Mesothelial cell of epicardium (in vitro differentiated cells): Measurements from ENCODE around the gene KLK6. TPM values are rescaled to one million over a fixed set of nuclear protein-coding genes. Genes with fewer than 3 reads are reported as not detected.

Experiments used
- DNase-seq, 2 experiments: peaks; one replicate each; pipeline ENCODE4 v3.0.0; 2021; ENCODE audit warnings: low spot score in 2 of 2; ENCODE audit not compliant: unreplicated experiment in 2 of 2
- H3K27ac Mint-ChIP-seq: 2 replicates; pipeline ENCODE4 v1.8.0; 2021; ENCODE audit warnings: mixed read lengths
- H3K27me3 Mint-ChIP-seq: 2 replicates; pipeline ENCODE4 v1.8.0; 2021; ENCODE audit warnings: low read depth, mixed read lengths
- H3K36me3 Mint-ChIP-seq: 2 replicates; pipeline ENCODE4 v1.8.0; 2021; ENCODE audit warnings: mixed read lengths
- H3K4me1 Mint-ChIP-seq: 2 replicates; pipeline ENCODE4 v1.8.0; 2021; ENCODE audit warnings: mixed read lengths
- H3K4me3 Mint-ChIP-seq: 2 replicates; pipeline ENCODE4 v1.8.0; 2021; ENCODE audit warnings: mild to moderate bottlenecking, moderate library complexity, mixed read lengths
- H3K9me3 Mint-ChIP-seq: 2 replicates; pipeline ENCODE4 v1.8.0; 2021; ENCODE audit warnings: mixed read lengths
- total RNA-seq: library from RNA; stranded (reverse); gene quantifications from 3 replicates; pipeline ENCODE4 v1.2.1, GENCODE V29; 2021
- TF ChIP-seq, protein P1 (sequence below): fragments of 200-600 bp; sonication (generic); IDR thresholded peaks from one replicate; pipeline ENCODE4 v1.5.0; 2021; ENCODE audit warnings: antibody characterized with exemption; ENCODE audit not compliant: unreplicated experiment

The KLK6 gene
- total RNA-seq, 1 donor from 2014 or later: 15.4 TPM

DNA sequence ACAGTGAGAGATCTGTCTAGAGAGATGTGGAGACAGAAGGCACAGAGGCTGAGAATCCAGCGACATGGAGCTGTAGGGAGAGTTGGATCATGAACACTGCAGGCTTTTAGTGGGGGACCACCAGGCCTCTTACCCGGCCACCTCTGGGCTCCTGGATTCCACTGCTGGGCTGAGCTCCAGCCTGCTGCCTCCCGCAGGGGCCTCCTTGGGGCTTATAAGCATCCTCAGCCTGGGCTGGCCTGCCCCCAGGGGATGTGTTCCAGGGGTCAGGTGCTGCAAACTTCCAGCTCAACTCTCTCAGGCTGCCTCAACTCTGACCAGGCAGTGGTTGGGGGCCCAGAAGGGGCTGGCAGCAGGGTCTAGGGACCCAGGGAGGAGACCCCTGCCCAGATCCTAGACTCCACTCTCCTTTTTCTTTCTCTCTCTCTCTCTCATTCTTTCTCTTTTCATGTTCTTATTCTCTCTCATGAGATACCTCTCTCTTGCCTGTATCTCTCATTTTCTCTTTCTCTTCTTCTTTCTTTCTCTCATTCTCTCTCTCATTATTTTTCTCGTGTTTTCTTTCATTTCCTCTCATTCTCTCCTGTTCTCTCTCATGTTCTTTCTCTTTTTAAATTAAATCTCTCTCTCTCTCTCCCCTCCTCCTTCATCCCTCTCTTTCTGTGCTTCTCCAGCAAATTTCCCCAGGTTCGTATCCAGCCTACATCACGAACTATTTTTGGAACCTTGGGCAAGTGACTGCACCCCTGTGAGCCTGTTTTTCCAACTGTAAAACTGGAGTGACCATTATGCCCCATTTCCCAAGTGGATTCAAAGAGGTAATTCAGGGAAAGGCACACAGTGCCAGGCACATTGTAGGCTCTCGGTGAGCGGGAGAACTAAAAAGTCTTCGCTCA, 57.9 kb downstream of the KLK6 start, which contains the start of gene KLK4:
Gene KLK4 (minus strand): TSS at position 190 of the 896 bp plus-strand sequence. CDS start 657 bp downstream, outside the sequence.
- H3K4me1 Mint-ChIP-seq: peaks cover 5% of the 10 kb centered on the region
- H3K27me3 Mint-ChIP-seq: peaks cover 4% of the 10 kb centered on the region
- H3K9me3 Mint-ChIP-seq: no peaks in the 10 kb centered on the region
- H3K27ac Mint-ChIP-seq: no peak within 1 kb of the TSS
- no peak for DNase-seq
- TF ChIP-seq, protein P1, sequence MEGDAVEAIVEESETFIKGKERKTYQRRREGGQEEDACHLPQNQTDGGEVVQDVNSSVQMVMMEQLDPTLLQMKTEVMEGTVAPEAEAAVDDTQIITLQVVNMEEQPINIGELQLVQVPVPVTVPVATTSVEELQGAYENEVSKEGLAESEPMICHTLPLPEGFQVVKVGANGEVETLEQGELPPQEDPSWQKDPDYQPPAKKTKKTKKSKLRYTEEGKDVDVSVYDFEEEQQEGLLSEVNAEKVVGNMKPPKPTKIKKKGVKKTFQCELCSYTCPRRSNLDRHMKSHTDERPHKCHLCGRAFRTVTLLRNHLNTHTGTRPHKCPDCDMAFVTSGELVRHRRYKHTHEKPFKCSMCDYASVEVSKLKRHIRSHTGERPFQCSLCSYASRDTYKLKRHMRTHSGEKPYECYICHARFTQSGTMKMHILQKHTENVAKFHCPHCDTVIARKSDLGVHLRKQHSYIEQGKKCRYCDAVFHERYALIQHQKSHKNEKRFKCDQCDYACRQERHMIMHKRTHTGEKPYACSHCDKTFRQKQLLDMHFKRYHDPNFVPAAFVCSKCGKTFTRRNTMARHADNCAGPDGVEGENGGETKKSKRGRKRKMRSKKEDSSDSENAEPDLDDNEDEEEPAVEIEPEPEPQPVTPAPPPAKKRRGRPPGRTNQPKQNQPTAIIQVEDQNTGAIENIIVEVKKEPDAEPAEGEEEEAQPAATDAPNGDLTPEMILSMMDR: no peak
- H3K4me3 Mint-ChIP-seq: no peak within 1 kb of the TSS
- no peaks in the 10 kb centered on the region for H3K36me3 Mint-ChIP-seq

DNA sequence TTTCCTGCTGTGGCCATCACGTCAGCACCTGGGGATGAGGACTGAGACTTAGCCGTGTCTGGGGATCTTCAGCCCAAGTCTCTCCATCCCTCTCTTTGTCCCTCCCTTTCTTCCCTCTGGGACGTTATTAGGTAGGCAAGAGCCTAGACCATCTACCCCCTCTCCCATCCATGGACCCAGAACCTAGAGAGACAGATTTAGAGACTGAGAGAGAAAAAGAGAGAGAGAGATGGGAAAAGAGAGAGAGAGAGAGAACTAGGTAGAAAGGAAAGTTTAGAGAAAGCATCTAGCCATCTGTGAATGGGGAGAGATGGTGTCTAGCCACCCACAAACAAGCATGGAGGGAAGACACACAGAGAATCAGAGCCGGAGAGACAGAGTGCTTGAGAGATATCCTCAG, 58.7 kb downstream of the KLK6 start:
- H3K36me3 Mint-ChIP-seq: no peaks in the 10 kb centered on the region
- H3K27ac Mint-ChIP-seq: no peak overlapping the region
- H3K9me3 Mint-ChIP-seq: no peaks in the 10 kb centered on the region
- H3K4me3 Mint-ChIP-seq: no peak overlapping the region
- TF ChIP-seq, protein P1: no peak
- no peak for DNase-seq
- H3K4me1 Mint-ChIP-seq: peaks cover 5% of the 10 kb centered on the region
- H3K27me3 Mint-ChIP-seq: peaks cover 6% of the 10 kb centered on the region

DNA sequence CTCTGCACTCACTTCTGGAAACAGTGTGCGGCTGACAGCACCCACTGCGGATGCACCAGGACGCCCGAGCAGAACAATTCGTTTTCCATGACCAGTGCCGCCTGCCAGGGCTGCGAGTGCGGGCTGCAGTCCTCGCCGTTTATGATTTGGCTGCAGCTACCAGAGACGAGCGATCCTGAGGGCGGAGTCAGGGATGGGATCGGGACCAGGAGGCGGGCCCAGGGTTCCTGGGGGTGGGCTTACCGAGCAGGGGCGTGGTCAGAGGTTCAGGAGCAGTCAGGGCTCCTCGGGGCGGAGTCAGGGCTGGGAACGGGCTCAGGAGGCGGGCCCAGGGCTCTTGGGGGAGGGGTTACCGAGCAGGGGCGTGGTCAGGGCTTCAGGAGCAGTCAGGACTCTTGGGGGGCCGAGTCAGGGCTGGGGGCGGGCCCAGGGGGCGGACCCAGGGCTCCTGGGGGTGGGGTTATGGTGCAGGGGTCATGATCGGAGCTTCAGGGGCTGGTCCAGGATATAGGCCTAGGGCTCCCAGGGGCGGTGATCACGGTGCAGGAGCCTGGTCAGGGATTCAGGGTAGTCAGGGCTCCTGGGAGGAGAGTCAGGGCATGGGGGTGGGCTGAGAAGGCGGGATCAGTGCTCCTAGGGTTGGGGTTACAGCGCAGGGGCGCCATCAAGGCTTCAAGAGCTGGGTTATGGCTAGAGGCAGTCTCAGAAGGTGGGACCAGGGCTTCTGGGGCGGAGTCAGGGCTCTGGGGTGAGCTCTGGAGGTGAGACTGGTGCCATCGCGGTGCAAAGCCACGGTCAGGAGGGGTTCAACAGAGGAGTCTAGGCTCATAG, 59.9 kb downstream of the KLK6 start:
- Mint-ChIP-seq H3K4me3 (peak overlapping the region; percentile 49), H3K27me3 (peaks cover 15% of the 10 kb centered on the region), H3K4me1 (peaks cover 5% of the 10 kb centered on the region), H3K9me3 (no peaks in the 10 kb centered on the region), H3K36me3 (no peaks in the 10 kb centered on the region), H3K27ac (no peak overlapping the region)
- DNase-seq: peak; percentile 44 to 62
- TF ChIP-seq, protein P1: no peak

Other genes starting within 250 kb of the KLK6 start
- gene SHANK1, start 249.8 kb downstream of the KLK6 start, total RNA-seq: 11.9 to 14.0 TPM (median 13.5 TPM) in 3 replicates
- 33.0 to 34.4 TPM (median 33.6 TPM) in 3 replicates for gene CLEC11A, start 246.2 kb downstream of the KLK6 start, total RNA-seq
- not detected in 3 replicates for gene GPR32, start 199.1 kb downstream of the KLK6 start, total RNA-seq
- gene ACP4, start 179.2 kb downstream of the KLK6 start, total RNA-seq: not detected in 3 replicates
- 0.27 to 0.40 TPM in 2 of 3 replicates, not detected in the other for gene KLK1, start 145.8 kb downstream of the KLK6 start, total RNA-seq
- gene KLK15, start 136.0 kb downstream of the KLK6 start, total RNA-seq: not detected in 3 replicates
- not detected in 3 replicates for gene KLK3, start 114.7 kb downstream of the KLK6 start, total RNA-seq
- not detected in 3 replicates for gene KLK2, start 96.2 kb downstream of the KLK6 start, total RNA-seq
- gene KLK4, start 58.2 kb downstream of the KLK6 start, total RNA-seq: not detected in 3 replicates
- 8.9 to 11.5 TPM (median 9.5 TPM) in 3 replicates for gene KLK5, start 16.6 kb downstream of the KLK6 start, total RNA-seq
- 0.52 to 1.3 TPM (median 0.97 TPM) in 3 replicates for gene KLK7, start 14.3 kb upstream of the KLK6 start, total RNA-seq
- gene KLK8, start 32.0 kb upstream of the KLK6 start, total RNA-seq: 5.4 to 8.6 TPM (median 6.9 TPM) in 3 replicates
- gene KLK10, start 50.1 kb upstream of the KLK6 start, total RNA-seq: 1.4 to 2.2 TPM (median 2.1 TPM) in 3 replicates
- gene KLK11, start 57.0 kb upstream of the KLK6 start, total RNA-seq: not detected in 3 replicates
- not detected in 3 replicates for gene KLK12, start 65.4 kb upstream of the KLK6 start, total RNA-seq
- 0.27 to 0.54 TPM (median 0.43 TPM) in 3 replicates for gene KLK13, start 95.5 kb upstream of the KLK6 start, total RNA-seq
- gene KLK14, start 113.3 kb upstream of the KLK6 start, total RNA-seq: 0.45 to 0.99 TPM (median 0.47 TPM) in 3 replicates
- 7.5 to 7.9 TPM (median 7.7 TPM) in 3 replicates for gene CTU1, start 138.8 kb upstream of the KLK6 start, total RNA-seq
- gene SIGLEC9, start 155.3 kb upstream of the KLK6 start, total RNA-seq: not detected in 3 replicates
- not detected in 3 replicates for gene SIGLEC7, start 172.7 kb upstream of the KLK6 start, total RNA-seq